Measurements from ENCODE around the gene MED15. TPM values are rescaled to one million over a fixed set of nuclear protein-coding genes. Genes with fewer than 3 reads are reported as not detected.

MED15 gene
- total and polyA plus RNA-seq, 12 donors, result 22.5 to 203 (median 82.2) TPM

DNA sequence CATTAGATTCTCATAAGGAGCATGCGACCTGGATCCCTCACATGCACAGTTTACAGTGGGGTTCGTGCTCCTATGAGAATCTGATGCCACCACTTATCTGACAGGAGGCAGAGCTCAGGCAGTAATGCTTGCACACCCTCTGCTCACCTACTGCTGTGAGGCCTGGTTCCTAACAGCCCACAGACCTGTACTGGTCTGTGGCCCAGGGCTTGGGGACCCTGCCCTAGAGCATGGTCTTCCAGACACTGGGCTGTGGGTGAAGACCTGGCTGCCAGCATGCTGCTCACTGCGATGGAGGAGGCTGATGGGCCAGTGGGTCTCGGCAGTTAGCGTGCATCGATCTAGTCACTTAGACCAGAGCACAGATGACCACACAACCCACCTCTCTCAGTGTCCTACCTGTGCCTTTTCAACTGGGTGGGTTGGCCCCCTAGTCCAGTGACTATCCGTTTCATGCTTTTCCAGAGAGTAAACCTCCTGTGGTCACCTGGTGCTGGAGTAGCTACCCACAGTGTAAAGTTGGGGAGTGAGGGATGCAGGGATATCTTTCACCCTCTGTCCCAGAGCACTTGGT is 21.1 kb downstream of the MED15 start:
- WGBS, 4 donors, result 93 to 97% (median 94%) methylated on average over 3 to 7 of the region's 7 CpGs
- intact Hi-C loops (cut with DNase I), result no loop called here
- Histone ChIP-seq H3K4me3 (no peak overlapping the region), H3K27me3 (no peaks in the 10 kb centered on the region), H3K4me1 (replicated peaks in 1 of 2) (peaks cover 51 to 66% of the 10 kb centered on the region in 2 donors), H3K36me3 (replicated peaks in 1 of 2) (peaks cover 0 to 7% of the 10 kb centered on the region in 2 donors), H3K27ac (peak overlapping the region in 1 of 5 donors; percentile 13), H3K9me3 (replicated peaks in 1 of 3) (no peaks in the 10 kb centered on the region)
- no peak for DNase-seq
- TF ChIP-seq, protein P1, sequence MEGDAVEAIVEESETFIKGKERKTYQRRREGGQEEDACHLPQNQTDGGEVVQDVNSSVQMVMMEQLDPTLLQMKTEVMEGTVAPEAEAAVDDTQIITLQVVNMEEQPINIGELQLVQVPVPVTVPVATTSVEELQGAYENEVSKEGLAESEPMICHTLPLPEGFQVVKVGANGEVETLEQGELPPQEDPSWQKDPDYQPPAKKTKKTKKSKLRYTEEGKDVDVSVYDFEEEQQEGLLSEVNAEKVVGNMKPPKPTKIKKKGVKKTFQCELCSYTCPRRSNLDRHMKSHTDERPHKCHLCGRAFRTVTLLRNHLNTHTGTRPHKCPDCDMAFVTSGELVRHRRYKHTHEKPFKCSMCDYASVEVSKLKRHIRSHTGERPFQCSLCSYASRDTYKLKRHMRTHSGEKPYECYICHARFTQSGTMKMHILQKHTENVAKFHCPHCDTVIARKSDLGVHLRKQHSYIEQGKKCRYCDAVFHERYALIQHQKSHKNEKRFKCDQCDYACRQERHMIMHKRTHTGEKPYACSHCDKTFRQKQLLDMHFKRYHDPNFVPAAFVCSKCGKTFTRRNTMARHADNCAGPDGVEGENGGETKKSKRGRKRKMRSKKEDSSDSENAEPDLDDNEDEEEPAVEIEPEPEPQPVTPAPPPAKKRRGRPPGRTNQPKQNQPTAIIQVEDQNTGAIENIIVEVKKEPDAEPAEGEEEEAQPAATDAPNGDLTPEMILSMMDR (IDR thresholded peaks at IDR 0.05), result no peak
- no peak for TF ChIP-seq POLR2A (IDR thresholded peaks at IDR 0.05)

DNA sequence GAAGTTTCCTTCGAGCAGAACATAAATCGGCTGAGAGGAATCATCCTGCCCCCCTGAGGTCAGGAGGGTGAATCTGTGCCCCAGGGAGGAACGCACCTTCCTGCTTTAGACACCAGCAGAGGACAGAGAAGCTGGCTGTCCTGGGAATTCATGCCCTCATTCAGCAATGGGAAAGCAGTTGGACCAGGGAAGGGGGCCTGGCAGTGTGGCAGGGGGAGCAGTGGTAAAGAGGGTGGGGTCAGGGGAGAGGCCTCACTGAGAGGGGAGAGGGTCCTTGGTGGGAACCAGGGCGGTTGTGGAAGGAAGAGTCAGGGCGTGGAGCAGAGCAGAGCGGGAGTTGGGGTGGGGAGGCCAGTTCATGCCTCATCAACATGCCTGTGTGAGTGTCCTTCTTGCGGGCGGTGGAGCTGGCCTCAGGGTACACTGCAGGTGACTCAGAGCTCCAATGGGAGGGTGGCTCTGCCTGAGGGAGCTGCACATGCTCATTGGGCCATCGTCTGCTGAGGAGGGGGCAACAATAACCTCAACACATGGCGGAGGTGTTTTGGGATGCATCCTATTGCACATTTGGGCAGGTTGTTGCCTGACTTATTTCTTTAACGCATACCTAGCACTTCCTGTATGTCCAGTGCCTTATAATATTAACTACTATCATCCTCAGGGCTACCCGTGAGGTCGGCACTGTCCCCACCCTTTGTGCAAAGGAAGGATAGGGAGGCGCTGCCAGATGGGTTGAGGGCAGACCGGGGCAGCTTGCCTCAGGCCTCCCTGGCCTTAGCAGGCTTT is 23.2 kb downstream of the MED15 start:
- no peak overlapping the region for H3K4me3 ChIP-seq
- peaks cover 41 to 57% of the 10 kb centered on the region in 2 donors for H3K4me1 ChIP-seq (replicated peaks in 1 of 2)
- peak overlapping the region; percentile 80 to 90 (median 86) for H3K27ac ChIP-seq
- 43 to 52% (median 47%) methylated on average over 15 of the region's 15 CpGs for WGBS, 4 donors
- peaks cover 0 to 7% of the 10 kb centered on the region in 2 donors for H3K36me3 ChIP-seq (replicated peaks in 1 of 2)
- H3K27me3 ChIP-seq, result no peaks in the 10 kb centered on the region
- no peaks in the 10 kb centered on the region for H3K9me3 ChIP-seq (replicated peaks in 1 of 3)
- intact Hi-C loops (cut with DNase I), result no loop called here
- peak; percentile 75 to 91 (median 88) for DNase-seq
- TF ChIP-seq POLR2A (IDR thresholded peaks at IDR 0.05), result peak in 1 of 2 donors; percentile 73
- TF ChIP-seq, protein P1 (IDR thresholded peaks at IDR 0.05), result no peak

DNA sequence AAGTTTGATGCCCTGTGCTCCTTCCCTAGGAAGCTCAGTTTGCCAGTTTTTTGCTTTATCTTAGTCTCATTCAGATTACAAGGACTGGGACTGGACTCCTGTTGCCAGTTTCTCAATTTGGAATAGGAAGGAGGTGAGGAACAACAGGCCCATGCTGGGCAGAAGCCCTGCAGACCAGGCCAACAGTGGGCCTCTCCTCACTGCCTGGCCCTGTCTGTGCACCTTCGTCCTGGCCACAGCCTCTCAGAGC is 23.7 kb downstream of the MED15 start:
- DNase-seq, result no peak
- H3K27me3 ChIP-seq, result no peaks in the 10 kb centered on the region
- peaks cover 41 to 57% of the 10 kb centered on the region in 2 donors for H3K4me1 ChIP-seq (replicated peaks in 1 of 2)
- peak overlapping the region; percentile 42 to 90 (median 86) for H3K27ac ChIP-seq
- H3K9me3 ChIP-seq (replicated peaks in 1 of 3), result no peaks in the 10 kb centered on the region
- H3K36me3 ChIP-seq (replicated peaks in 1 of 2), result peaks cover 0 to 7% of the 10 kb centered on the region in 2 donors
- WGBS, 4 donors, result 0 to 30% (median 23%) methylated on average over 1 of the region's 1 CpG; no CpG with 5 or more reads in 1 of the 4 donors
- TF ChIP-seq POLR2A (IDR thresholded peaks at IDR 0.05), result peak in 1 of 2 donors; percentile 7
- TF ChIP-seq, protein P1 (IDR thresholded peaks at IDR 0.05), result no peak
- H3K4me3 ChIP-seq, result no peak overlapping the region
- intact Hi-C loops (cut with DNase I), result no loop called here

DNA sequence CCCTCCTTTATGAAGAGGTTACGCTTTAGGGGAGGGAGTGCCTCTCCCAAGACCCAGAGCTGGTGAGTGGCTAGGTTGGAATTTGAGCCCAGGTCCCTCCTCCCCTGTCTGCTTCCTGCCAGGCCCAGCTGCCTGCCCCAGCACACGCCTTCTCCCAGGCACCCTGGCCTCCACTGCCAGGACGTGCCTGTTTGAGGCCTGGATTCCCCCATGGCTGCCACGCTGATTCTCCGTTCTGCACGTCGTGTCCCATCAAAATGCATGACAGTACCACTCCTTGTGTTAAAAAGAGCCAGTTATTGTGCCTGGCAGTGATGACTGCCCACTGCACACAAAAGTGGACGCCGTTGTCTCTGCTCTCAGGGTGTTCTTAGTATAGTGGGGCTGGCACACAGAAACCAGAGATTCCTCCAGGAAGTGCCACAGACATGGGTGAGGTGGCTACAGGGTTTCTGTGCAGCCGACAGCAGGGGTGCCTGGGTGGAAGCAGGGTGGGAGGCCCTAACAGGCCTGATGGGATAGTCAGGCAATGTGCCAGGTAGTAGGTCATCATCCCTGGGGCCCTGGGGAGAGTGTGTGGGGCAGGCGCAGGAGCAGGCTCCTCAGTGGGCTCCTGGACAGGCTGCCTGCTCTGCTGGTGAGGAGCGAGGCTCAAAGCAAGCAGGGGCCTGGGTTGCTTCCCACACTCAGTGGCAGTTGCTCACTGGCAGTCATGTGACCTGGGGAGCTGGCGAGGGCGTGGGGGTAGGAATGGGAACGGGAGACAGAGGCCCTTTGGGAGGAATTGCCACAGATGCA is 24.2 kb downstream of the MED15 start:
- peaks cover 41 to 57% of the 10 kb centered on the region in 2 donors for H3K4me1 ChIP-seq (replicated peaks in 1 of 2)
- H3K27ac ChIP-seq, result peak overlapping the region; percentile 42 to 90 (median 86)
- WGBS, 4 donors, result 30 to 47% (median 39%) methylated on average over 11 to 15 of the region's 15 CpGs
- no peaks in the 10 kb centered on the region for H3K27me3 ChIP-seq
- H3K4me3 ChIP-seq, result no peak overlapping the region
- intact Hi-C loops (cut with DNase I), result no loop called here
- DNase-seq, result peak in 6 of 7 donors; percentile 80 to 88 (median 85)
- TF ChIP-seq POLR2A (IDR thresholded peaks at IDR 0.05), result peak in 1 of 2 donors; percentile 75
- TF ChIP-seq, protein P1 (IDR thresholded peaks at IDR 0.05), result no peak
- no peaks in the 10 kb centered on the region for H3K9me3 ChIP-seq (replicated peaks in 1 of 3)
- H3K36me3 ChIP-seq (replicated peaks in 1 of 2), result peaks cover 0 to 7% of the 10 kb centered on the region in 2 donors
